Lung (tissue), 13 donors: ENCODE data around the gene MRPL30. TPM values are rescaled to one million over a fixed set of nuclear protein-coding genes. Genes with fewer than 3 reads are reported as not detected.

Source experiments
- ATAC-seq: fragments of 200-7000 bp; cut with Tn5 transposase; one replicate; pipeline ENCODE4 v1.9.1; 2020; ENCODE audit warnings: moderate number of reproducible peaks; ENCODE audit not compliant: insufficient read depth, low FRiP score
- DNase-seq, 3 donors: peaks; one replicate each; pipeline ENCODE4 v3.0.0-alpha.2; 2013 to 2017
- H3K27ac ChIP-seq, 2 donors: one replicate each; pipeline ENCODE4 v1.5.1; 2013; ENCODE audit warnings: mild to moderate bottlenecking in 2 of 2, moderate library complexity in 2 of 2, control low read depth in 1 of 2, inconsistent platforms in 1 of 2, low read depth in 1 of 2, low read length in 1 of 2
- H3K27me3 ChIP-seq, 3 donors: one replicate each; pipeline ENCODE4 v1.5.1; 2013; ENCODE audit warnings: low read length in 2 of 3; ENCODE audit not compliant: control insufficient read depth in 3 of 3, insufficient read depth in 3 of 3
- H3K36me3 ChIP-seq, 4 donors: one replicate each; pipeline ENCODE4 v1.5.1; 2013; ENCODE audit warnings: low read length in 4 of 4, mild to moderate bottlenecking in 1 of 4, moderate library complexity in 1 of 4; ENCODE audit not compliant: control insufficient read depth in 4 of 4, insufficient read depth in 4 of 4
- H3K4me1 ChIP-seq, 5 donors: one replicate each; pipeline ENCODE4 v1.5.1; 2013; ENCODE audit warnings: low read length in 5 of 5, mild to moderate bottlenecking in 2 of 5, moderate library complexity in 1 of 5; ENCODE audit not compliant: control insufficient read depth in 5 of 5, insufficient read depth in 5 of 5
- H3K4me3 ChIP-seq: one replicate; pipeline ENCODE4 v1.5.1; 2013; ENCODE audit warnings: mild to moderate bottlenecking, control low read depth, moderate library complexity
- H3K9ac ChIP-seq, 2 donors: one replicate each; pipeline ENCODE4 v1.5.1; 2013; ENCODE audit warnings: low read length in 2 of 2, control low read depth in 1 of 2; ENCODE audit not compliant: insufficient read depth in 1 of 2
- H3K9me3 ChIP-seq, 4 donors: one replicate each; pipeline ENCODE4 v1.5.1; 2013; ENCODE audit warnings: low read length in 3 of 4, mild to moderate bottlenecking in 1 of 4, moderate library complexity in 1 of 4; ENCODE audit not compliant: control insufficient read depth in 4 of 4, insufficient read depth in 3 of 4
- CTCF ChIP-seq: IDR thresholded peaks from 2 replicates; pipeline ENCODE4 v1.5.1; 2012; ENCODE audit warnings: mild to moderate bottlenecking; ENCODE audit errors: control extremely low read depth, extremely low read depth
- WGBS, 2 donors: extraction: QIAGEN DNeasy Blood & Tissue Kit; methylation state at CpG; one replicate each; pipeline ENCODE4 v1.1.7; 2013; 5-methylcytosine and 5-hydroxymethylcytosine counted together
- polyA plus RNA-seq, 2 donors: library from polyadenylated mRNA; stranded (reverse); fragments of 200-250 nt; gene quantifications; one replicate each; pipeline ENCODE4 v1.2.1, GENCODE V29; 2013
- small RNA-seq: library from RNA; depleted of rRNA; stranded (forward); fragments of <200 nt; gene quantifications from one replicate; pipeline ENCODE3, GENCODE V24; 2014; ENCODE audit warnings: low replicate concordance
- total RNA-seq, 2 donors: library from RNA; depleted of rRNA in 1 of 2; stranded (reverse); fragments of >200 nt in 1 of 2; gene quantifications; one replicate each; pipeline ENCODE4 v1.2.1, GENCODE V29; 2014 to 2021
- donor health status: control.
- donor health status: control.
- donor health status: Bipolar disorder and iron deficiency.
- donor health status: healthy.
- donor health status: DM: yes; HTN: yes; CAD: no.

Gene MRPL30
- total and polyA plus RNA-seq, 4 donors: 15.2 to 34.2 (median 20.0) TPM

GRCh38 chr2:99240431-99240830, 59.4 kb downstream of the MRPL30 start:
- Histone ChIP-seq H3K36me3 (no peaks in the 10 kb centered on the region), H3K27ac (no peak overlapping the region), H3K9me3 (no peaks in the 10 kb centered on the region), H3K4me1 (no peaks in the 10 kb centered on the region), H3K27me3 (no peaks in the 10 kb centered on the region), H3K9ac (no peak overlapping the region), H3K4me3 (no peak overlapping the region)
- DNase-seq: no peak
- WGBS, 2 donors: 82 to 92% methylated on average over 6 of the region's 6 CpGs
- no peak for TF ChIP-seq CTCF
- no peak for ATAC-seq

- WGBS, 2 donors: 89 to 93% methylated on average over 6 of the region's 6 CpGs
- TF ChIP-seq CTCF: no peak
- no peak overlapping the region for H3K4me3 ChIP-seq
Measured at GRCh38 chr2:99242151-99242550, 61.2 kb downstream of the MRPL30 start.

More at GRCh38 chr2:99242151-99242550, 61.2 kb downstream of the MRPL30 start:
- Histone ChIP-seq H3K36me3 (peaks cover 0 to 3% (median 0%) of the 10 kb centered on the region in 4 donors), H3K9ac (no peak overlapping the region), H3K27me3 (no peaks in the 10 kb centered on the region), H3K27ac (no peak overlapping the region), H3K9me3 (no peaks in the 10 kb centered on the region), H3K4me1 (no peaks in the 10 kb centered on the region)
- no peak for ATAC-seq
- no peak for DNase-seq

Small RNAs within 50 kb of the gene (small RNA-seq; reads per million reads assigned to genes)
- gene AC092587.1: not detected

Other genes starting within 250 kb of the MRPL30 start
- 10 to 100 TPM; 11.5 to 28.3 TPM for gene CRACDL, start 245.0 kb upstream of the MRPL30 start, total RNA-seq
- 10 to 100 TPM in 1 of 2 donors, 1 to 10 TPM in 1; 8.9 to 15.0 TPM for gene CRACDL, start 245.0 kb upstream of the MRPL30 start, polyA plus RNA-seq
- 1 to 10 TPM; 3.6 to 4.8 TPM for gene C2orf15, start 39.5 kb upstream of the MRPL30 start, total RNA-seq
- 1 to 10 TPM; 2.2 to 2.7 TPM for gene C2orf15, start 39.5 kb upstream of the MRPL30 start, polyA plus RNA-seq
- gene TSGA10, start 26.2 kb upstream of the MRPL30 start, total RNA-seq: 10 to 100 TPM; 13.7 to 37.3 TPM
- 1 to 10 TPM; 3.8 to 4.4 TPM for gene TSGA10, start 26.2 kb upstream of the MRPL30 start, polyA plus RNA-seq
- 10 to 100 TPM in 1 of 2 donors, 1 to 10 TPM in 1; 6.0 to 11.0 TPM for gene LIPT1, start 26.2 kb upstream of the MRPL30 start, total RNA-seq
- gene LIPT1, start 26.2 kb upstream of the MRPL30 start, polyA plus RNA-seq: 10 to 100 TPM in 1 of 2 donors, 1 to 10 TPM in 1; 5.3 to 10.5 TPM
- 10 to 100 TPM; 17.6 to 34.4 TPM for gene MITD1, start 126 bp upstream of the MRPL30 start, total RNA-seq
- 10 to 100 TPM; 34.9 to 57.1 TPM for gene MITD1, start 126 bp upstream of the MRPL30 start, polyA plus RNA-seq
- gene LYG2, start 74.5 kb downstream of the MRPL30 start, total RNA-seq: not detected
- gene LYG2, start 74.5 kb downstream of the MRPL30 start, polyA plus RNA-seq: not detected
- under 1 TPM; 0.80 to 0.89 TPM for gene LYG1, start 120.0 kb downstream of the MRPL30 start, total RNA-seq
- 1 to 10 TPM; 1.2 to 2.7 TPM for gene LYG1, start 120.0 kb downstream of the MRPL30 start, polyA plus RNA-seq
- gene TXNDC9, start 155.1 kb downstream of the MRPL30 start, total RNA-seq: 10 to 100 TPM; 25.0 to 29.8 TPM
- 10 to 100 TPM; 20.9 to 32.3 TPM for gene TXNDC9, start 155.1 kb downstream of the MRPL30 start, polyA plus RNA-seq
- 10 to 100 TPM; 35.0 to 36.2 TPM for gene EIF5B, start 156.2 kb downstream of the MRPL30 start, total RNA-seq
- gene EIF5B, start 156.2 kb downstream of the MRPL30 start, polyA plus RNA-seq: 10 to 100 TPM; 22.9 to 28.3 TPM